HTR-8/SVneo (cell line): Measurements from ENCODE around the gene PAK5.
A peak's percentile ranks its signal among the peaks of the same experiment; 100 is the strongest.
"Not testable (repeated sequence)": the region's sequence is repeated elsewhere in the genome, so short reads cannot be mapped to it uniquely, and the experiment has no call there.

Source experiments
- DNase-seq: peaks from one replicate; pipeline ENCODE4 v3.0.0; 2011; ENCODE audit warnings: low spot score, mixed read lengths; ENCODE audit not compliant: insufficient read length
- FAIRE-seq: peaks from 2 replicates; lab custom pipeline; 2011; peaks lifted over from hg19 to GRCh38; lab: Jason Lieb, UNC

PAK5 gene

GRCh38 chr20:9689041-9689440 lies 149.8 kb downstream of the PAK5 start:
- FAIRE-seq (no peak), DNase-seq (no peak)

- DNase-seq (no peak), FAIRE-seq (no peak)
Measured at GRCh38 chr20:9686866-9687265, 152.0 kb downstream of the PAK5 start.

- FAIRE-seq = no peak
Measured at GRCh38 chr20:9686455-9686854, 152.4 kb downstream of the PAK5 start.

GRCh38 chr20:9686001-9686400 lies 152.9 kb downstream of the PAK5 start:
- DNase-seq = no peak
- FAIRE-seq = no peak

More at GRCh38 chr20:9686455-9686854, 152.4 kb downstream of the PAK5 start:
- DNase-seq = no peak

GRCh38 chr20:9685011-9685410 lies 153.9 kb downstream of the PAK5 start:
- FAIRE-seq (no peak), DNase-seq (no peak)

- FAIRE-seq = no peak
Measured at GRCh38 chr20:9677100-9677623, 161.7 kb downstream of the PAK5 start.

GRCh38 chr20:9672981-9673380 lies 165.9 kb downstream of the PAK5 start:
- FAIRE-seq = no peak
- DNase-seq = no peak

More at GRCh38 chr20:9677100-9677623, 161.7 kb downstream of the PAK5 start:
- DNase-seq = no peak

- no peak for FAIRE-seq
- no peak for DNase-seq
Measured at GRCh38 chr20:9672027-9672426, 166.8 kb downstream of the PAK5 start.

- no peak for DNase-seq
- no peak for FAIRE-seq
Measured at GRCh38 chr20:9668381-9668780, 170.5 kb downstream of the PAK5 start.

GRCh38 chr20:9663423-9663822 lies 175.5 kb downstream of the PAK5 start:
- FAIRE-seq (no peak), DNase-seq (no peak)

GRCh38 chr20:9660236-9660868 lies 178.5 kb downstream of the PAK5 start:
- FAIRE-seq = no peak

GRCh38 chr20:9647741-9648140 lies 191.1 kb downstream of the PAK5 start:
- DNase-seq (no peak), FAIRE-seq (no peak)

More at GRCh38 chr20:9660236-9660868, 178.5 kb downstream of the PAK5 start:
- no peak for DNase-seq

GRCh38 chr20:9646375-9646774 lies 192.5 kb downstream of the PAK5 start:
- FAIRE-seq (peak; percentile 51), DNase-seq (no peak)

GRCh38 chr20:9642882-9643281 lies 196.0 kb downstream of the PAK5 start:
- no peak for DNase-seq
- FAIRE-seq = no peak

- DNase-seq, FAIRE-seq: not testable (repeated sequence)
Measured at GRCh38 chr20:9641499-9642000, 197.3 kb downstream of the PAK5 start.

- no peak for FAIRE-seq
- no peak for DNase-seq
Measured at GRCh38 chr20:9637889-9638288, 201.0 kb downstream of the PAK5 start.

- FAIRE-seq = no peak
- DNase-seq = no peak
Measured at GRCh38 chr20:9635750-9636149, 203.1 kb downstream of the PAK5 start.

GRCh38 chr20:9634327-9634726 lies 204.5 kb downstream of the PAK5 start:
- FAIRE-seq = no peak
- DNase-seq = no peak

GRCh38 chr20:9632991-9633390 lies 205.9 kb downstream of the PAK5 start:
- FAIRE-seq = no peak

GRCh38 chr20:9632265-9632664 lies 206.6 kb downstream of the PAK5 start:
- DNase-seq (no peak), FAIRE-seq (no peak)

More at GRCh38 chr20:9632991-9633390, 205.9 kb downstream of the PAK5 start:
- no peak for DNase-seq

GRCh38 chr20:9630554-9630953 lies 208.3 kb downstream of the PAK5 start:
- DNase-seq = no peak

GRCh38 chr20:9629831-9630230 lies 209.0 kb downstream of the PAK5 start:
- FAIRE-seq = no peak

More at GRCh38 chr20:9630554-9630953, 208.3 kb downstream of the PAK5 start:
- FAIRE-seq = no peak

More at GRCh38 chr20:9629831-9630230, 209.0 kb downstream of the PAK5 start:
- no peak for DNase-seq
